GM19468 (cell line): Measurements from ENCODE around the gene C21orf91.

Experiments
- ATAC-seq: cut with Tn5 transposase; IDR thresholded peaks from one replicate; pipeline ENCODE4 v1.9.1; 2021; ENCODE audit warnings: mild to moderate bottlenecking, moderate library complexity, moderate number of reproducible peaks; ENCODE audit not compliant: unreplicated experiment; ENCODE audit errors: extremely low read depth

The C21orf91 gene

DNA sequence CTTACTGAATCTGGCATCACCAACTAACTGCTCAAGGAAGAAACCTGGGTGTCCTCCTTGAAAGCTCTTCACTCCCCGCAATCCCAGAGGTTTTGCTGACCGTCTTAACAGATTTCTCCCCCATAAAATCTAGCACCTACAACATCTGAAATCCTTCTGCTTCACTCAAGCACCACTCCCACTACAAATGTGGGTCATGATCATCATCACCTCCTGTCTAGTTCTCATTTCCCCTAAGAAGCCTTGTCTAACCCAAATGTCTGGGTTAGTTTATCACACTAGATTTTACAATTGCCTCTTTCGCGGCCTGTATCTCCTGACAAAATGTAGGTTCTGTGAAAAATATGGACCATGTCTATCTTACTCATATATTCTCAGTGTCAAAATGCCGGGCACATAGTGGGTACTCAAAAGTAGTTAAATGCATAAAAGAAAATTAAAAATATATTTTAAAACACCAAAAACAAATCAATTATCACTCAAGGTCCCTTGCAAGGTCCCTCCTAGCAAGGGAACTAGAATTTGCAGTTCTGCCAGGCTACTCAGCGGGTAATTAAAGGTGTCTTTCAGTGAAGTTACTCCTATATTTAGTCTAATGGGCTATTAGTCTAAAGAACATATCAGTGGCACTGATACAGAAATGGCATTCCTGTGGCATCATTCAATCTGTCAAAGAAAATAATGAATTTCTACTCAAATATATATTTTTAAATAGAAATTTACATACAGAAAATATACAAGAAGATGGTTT lies 19.6 kb downstream of the C21orf91 start:
- ATAC-seq, result no peak

DNA sequence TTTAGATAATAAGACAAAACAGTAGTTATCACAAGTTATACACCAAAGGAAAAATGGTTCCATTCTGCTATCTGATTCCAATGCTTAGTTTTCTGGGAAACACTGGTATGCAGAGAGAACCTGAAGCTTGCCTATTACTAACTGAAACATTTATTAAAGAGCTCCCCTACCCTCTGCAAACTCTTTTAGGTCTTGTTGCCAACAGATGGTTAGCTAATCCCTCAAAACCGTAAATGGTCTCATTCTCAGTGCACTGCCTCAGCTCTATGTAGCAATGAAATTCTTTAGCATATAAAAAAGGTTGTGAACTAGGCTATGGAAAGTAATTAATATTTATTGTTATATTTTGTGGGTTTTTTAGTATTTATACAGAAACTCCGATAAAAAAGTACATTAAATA lies 20.4 kb downstream of the C21orf91 start:
- no peak for ATAC-seq

DNA sequence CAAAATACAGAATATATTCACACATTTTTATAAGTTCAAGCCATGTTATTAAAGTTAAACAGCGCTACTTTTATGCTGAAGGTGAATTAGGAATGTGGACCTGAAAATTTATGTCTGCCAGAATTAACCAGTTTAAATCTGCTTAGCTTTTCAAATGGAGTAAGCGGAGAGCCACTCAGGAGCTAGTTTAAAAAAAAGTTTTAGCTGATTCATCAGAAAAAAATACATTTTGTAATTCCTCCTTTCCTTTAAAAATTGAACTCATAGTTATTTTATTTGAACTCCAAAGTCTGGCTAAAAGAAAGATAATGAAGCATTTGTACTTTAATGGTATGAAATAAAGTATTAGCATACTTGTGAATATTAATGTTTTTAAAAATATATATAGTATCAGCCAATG lies 21.2 kb downstream of the C21orf91 start:
- no peak for ATAC-seq

DNA sequence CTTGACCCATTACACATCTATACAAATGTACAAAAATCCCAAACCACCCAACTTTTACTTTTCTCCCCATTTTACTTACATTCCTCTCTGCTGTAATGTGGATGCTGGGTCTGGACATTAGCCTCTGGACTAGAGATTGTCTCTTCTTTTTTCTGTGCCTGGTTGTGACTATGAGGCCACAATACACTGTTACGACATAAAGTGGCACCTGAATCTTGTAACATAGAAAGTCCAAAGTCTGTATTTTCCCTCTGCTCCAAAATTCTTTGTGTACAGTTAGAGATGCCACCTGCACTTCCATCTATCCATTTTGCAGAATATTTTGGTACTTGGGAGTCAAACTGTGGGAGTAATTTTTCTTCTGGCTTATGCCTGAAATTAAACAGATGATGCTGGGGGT lies 22.7 kb downstream of the C21orf91 start:
- ATAC-seq, result no peak

DNA sequence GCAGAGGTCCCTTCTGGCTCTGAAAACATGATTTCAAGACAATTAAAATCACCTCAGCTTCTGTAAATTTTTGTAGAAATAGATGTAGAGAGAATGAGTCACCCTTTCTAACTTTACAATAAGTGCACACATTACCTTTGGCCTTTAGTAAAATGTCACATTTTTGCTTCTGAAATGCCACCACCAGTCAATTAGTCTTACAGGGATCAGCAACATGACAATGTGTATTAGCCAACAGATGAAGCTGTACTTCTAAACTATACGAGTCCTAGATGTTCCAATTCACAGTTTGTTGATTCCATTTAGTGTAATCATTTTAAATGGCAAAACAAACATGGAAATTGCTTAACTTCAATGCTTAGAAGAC lies 23.1 kb downstream of the C21orf91 start:
- no peak for ATAC-seq

DNA sequence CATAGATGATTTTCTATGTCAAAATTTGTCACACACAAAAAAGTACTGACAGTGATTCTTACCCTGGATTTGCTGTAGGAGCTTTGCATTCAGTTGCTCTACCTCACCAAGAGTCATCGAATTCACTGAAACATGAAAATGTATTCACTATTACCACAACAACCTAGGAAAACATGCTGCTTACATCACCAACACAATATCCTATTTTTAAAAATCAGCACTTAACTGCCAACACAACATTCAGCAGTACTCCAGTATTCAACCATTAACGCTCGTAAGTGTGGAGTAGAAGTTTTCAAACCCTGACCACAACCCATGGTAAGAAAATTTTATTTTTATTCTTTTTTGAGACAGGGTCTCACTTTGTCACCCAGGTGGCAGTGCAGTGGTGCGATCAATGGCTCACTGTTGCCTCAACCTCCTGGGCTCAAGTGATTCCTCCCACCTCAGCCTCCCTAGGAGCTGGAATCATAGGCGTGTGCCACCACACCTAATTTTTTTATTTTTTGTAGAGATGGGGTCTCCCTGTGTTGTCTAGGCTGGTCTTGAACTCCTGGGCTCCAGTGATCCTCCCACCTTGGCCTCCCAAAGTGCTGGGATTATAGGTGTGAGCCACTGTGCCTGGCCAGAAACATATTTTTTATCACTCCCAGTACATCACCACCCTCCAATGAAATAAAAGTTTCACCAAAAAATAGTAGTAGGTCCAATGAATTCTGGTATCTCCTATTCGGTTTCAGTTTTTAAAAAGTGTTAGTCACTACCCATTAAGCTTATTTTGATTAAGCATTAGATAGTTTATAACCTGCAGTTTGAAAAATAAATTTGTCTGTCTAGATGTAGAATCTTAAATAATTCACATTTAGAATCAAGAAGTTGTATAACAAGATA lies 23.8 kb downstream of the C21orf91 start:
- ATAC-seq, result no peak

DNA sequence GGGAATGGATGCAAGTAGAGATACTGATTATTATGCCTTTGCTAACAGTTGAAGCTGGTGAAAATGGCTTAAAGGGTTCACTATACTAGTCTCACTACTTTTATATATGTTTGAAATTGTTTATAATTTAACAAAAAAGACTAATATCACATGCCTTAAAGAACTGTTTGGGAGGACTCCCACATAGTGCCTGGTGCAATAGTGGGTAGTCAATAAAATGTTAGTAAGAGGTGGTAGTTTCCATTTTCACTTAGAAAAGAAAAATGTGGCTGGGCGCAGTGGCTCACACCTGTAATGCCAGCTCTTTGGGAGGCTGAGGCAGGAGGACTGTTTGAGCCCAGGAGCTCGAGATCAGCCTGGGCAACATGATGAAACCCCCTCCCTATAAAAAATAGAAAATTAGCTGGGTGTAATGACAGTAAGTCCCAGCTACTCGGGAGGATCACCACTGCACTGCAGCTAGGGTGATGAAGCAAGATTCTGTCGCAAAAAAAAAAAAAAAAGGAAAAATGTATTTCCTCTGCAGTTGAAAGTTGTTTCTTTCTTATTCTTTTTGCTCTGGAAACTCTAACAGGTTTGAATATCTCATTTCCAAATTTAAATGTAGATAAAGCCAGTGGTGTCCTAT lies 24.5 kb downstream of the C21orf91 start:
- ATAC-seq, result no peak

DNA sequence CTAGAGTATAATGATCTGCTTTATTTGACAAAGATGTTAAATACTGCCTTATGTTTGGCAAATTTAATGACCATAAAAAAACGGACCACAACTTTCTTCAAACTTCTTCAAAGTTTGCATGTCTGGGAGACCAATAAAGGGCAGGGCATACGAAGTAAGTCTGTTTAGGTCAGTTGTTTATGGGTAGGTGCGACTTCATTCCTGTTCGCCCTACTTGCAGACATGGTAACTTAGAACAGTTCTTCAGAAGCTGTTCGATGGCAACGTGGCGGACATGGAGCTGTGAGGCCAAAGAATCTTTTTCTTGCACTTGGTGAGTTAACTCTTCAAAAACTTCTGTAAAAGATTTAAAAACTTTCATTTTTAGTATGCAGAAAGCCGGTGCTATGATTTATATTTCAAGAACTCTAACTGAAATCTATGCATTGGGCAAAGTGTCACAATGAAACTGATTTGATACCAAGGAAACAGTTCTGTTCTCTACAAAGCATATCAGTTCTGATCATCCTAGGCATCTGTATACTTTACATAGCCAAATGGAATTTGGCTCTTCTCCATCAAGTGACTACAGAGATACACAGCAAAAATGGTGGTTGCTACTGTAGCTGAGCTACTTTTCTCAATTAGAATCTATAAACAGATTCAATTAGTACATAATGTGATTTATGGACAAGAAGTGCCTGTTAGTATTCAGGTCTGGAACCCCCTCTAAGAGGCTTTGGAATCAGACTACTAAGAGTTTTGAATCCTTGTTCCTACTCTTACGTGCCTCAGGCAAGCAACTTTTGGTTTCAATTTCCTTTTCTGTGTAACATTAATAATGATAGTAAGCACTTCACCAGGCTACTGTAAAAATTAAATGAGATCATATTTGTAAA lies 25.7 kb downstream of the C21orf91 start:
- ATAC-seq, result peak; percentile 50

DNA sequence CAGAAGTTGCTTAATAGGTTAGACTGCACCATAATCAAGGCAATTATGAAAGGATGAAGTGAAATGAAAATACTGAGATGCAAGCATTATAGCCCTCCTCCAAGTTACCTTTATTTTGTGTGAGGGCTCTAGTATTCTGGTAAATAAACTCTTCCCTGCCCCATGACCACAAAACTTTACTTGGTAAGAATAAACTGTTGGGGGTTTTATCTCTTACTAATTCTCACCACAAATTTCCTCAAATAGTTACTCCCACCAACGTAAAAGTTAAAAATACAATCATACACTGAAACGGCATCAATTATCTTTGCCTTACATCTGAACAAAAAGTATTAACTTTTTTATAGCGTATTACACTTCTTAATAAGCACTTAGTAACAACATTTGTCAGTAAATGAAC lies 29.5 kb downstream of the C21orf91 start:
- ATAC-seq, result no peak

DNA sequence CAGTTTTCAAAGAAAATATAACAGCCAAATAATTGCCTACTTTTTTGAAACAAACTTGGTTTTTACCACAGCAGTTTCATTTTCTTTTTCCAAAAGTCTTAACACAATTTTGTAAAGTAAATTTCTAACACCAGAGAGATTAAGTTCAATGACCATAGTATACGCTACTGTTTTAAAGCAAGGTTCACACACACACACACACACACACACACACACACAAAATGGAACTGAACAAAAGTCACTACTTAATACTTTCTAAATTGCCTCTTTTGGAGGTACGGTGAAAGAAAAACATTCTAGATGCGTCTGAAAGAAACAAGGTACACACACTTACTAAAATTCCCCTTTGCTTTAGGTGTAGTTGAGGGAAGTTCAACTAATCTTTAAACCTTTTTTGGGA lies 30.1 kb downstream of the C21orf91 start:
- no peak for ATAC-seq

DNA sequence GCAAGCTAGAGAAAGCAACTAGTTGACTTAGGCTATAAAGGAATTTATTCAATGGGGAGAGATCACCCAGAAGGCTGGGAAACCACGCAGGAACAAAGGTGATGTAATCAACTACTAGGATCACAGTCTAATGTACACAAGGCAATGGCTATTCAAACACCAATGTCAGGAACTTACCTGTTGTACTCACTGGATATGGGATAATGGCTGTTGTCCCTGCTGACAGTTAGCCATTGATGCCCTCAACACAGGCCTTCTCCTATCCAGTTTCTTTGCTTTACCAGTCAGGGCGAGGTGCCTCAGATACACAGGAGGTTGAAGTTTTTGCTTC lies 32.3 kb downstream of the C21orf91 start:
- no peak for ATAC-seq

DNA sequence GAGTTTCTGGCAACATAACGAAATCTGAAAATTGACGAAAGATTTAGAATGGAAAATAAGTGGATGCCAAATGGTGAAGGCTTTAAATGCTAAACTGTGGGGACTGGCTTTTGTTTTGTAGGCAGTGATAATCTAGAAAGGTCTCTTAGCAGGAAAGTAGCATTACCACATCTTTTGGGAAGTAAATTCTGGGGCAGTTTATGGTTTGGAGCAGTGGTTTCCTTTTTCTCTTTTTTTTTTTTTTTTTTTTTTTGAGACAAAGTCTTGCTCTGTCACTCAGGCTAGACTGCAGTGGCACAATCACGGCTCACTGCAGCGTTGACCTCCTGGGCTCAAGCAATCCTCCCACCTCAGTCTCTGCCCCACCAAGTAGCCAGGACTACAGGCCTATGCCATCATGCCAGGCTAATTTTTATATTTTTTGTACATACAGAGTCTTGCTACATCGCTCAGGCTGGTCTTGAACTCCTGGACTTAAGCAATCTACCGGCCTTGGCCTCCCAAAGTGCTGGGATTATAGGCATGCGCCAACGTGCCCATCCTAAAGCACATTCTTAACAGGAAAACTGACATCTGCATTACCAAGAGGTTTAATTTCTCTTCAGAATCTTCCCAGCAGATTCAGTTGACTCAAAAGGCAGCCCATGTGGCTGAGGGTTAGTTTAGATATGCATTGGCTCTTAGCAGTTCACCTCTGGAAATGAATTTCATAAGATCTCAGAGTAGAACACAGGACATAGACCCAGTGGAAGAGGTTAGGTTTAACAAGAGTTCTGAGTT lies 32.9 kb downstream of the C21orf91 start:
- ATAC-seq, result no peak

DNA sequence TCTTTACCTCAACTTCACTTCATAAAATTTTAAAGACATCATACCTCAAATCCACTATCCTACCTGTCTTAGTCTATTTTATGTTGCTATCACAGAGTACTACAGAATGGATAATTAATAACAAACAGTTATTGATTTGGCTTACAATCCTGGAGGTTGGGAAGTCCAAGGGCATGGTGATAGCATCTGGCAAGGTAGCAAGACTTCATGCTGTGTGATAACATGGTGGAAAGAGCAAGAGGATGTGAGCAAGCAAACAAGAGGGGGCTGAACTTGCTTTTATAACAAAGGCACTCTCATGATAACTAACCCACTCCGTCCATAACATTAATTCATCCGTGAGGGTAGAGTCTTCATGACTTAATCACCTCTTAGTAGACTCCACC lies 33.8 kb downstream of the C21orf91 start:
- no peak for ATAC-seq

DNA sequence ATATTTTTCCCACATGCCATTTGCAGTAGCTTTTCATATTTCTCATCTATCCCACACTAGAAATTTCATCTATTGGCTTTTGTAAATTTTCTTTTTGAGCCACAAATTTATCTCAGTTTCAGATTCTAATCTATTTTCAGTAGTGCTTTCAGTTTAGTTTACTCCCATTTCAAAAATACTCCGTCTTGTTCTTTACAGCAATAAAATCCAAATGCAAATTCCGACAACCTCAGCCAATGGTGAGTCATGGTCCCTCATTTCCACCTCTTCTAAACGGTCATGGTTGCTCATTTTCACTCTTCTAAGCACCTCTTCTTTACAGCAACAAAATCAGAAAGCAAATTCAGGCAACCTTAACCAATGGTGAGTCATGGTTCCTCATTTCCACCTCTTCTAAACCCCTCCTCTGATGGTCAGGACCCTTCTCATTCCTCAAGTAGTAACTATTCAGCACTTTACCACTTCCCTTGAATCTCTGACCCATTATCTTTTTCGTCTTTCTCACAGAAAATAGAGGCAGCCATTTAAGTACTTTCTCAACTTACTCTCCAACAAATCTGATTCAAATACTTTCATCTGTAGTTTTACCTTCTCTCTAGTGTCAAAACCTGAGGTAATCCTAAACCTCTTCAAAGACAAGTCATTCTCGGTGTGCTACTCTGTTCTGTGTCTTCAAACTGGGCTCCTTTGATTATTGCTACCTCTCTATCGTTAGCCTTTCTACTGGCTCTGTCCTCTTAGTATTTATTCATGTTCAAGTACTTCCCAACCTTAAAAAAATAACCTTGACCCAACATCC lies 34.4 kb downstream of the C21orf91 start:
- ATAC-seq, result peak; percentile 50

DNA sequence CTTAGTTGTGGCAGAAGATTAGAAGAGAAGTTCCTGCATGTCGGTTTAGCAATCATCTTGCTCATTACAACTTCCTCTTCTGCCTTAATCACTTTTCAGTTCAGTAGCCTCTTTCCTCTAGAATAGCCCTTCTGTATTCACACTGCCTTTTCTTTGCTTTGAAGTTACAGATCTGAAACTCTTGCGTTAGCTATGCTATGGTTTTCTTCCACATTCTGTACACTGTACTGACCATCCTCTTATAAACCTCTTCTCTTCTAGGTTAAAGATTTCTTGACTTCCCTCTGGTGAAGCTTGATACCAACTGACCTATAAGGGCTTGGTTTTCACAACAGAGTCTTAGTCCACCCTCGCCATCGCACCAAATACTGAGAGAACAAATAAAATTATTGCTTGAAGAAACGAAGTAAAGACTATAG lies 35.0 kb downstream of the C21orf91 start:
- ATAC-seq, result peak; percentile 34

DNA sequence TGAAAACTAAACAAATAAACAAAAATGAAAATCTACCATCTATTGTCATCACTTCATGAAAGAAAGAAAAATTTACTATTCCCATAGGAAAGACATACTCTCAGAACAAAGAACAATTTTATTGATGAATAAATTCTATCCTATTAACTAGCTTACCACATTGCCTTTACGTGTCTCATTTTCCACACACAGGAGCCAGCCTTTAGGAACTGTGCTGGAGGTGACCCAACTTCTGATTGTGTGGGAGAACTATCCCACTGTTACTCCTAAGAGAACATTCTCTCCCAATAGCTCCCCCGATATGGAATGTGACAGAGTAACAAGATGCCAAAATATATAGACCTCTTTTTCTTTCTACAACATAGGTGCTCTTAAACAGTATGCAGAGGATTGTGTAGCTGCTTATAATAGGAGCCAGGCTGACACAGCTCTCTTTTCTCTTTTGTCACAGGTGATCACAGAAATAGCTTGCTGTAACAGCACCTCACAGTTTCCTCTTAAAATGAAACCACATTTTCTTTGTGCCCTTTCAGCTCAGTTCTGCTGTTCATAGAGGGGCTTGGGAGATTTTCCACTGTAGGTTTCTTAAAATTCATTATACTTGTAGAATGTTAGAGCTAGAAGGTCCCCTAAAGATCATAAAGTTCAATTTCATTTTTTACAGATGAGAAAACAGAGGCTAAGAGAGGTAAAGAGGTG lies 35.5 kb downstream of the C21orf91 start:
- ATAC-seq, result peak; percentile 13

DNA sequence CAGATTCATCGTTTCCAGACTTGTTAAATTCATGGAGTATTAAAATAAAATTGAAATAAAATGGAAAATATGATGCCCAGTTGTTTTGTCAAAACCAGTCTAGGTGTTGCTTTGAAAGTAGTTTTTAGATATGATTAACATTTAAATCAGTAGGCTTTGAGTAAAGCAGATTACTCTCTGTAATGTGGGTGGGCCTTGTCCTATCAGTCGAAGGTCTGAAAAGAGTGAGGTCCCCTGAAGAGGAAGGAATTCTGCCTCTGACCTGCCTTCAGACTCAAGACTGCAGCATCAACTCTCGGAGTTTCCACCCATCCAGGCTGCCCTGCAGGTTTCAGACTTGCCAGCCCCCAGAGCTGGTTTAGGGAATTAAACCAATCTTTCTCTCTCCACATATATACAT lies 36.2 kb downstream of the C21orf91 start:
- no peak for ATAC-seq

DNA sequence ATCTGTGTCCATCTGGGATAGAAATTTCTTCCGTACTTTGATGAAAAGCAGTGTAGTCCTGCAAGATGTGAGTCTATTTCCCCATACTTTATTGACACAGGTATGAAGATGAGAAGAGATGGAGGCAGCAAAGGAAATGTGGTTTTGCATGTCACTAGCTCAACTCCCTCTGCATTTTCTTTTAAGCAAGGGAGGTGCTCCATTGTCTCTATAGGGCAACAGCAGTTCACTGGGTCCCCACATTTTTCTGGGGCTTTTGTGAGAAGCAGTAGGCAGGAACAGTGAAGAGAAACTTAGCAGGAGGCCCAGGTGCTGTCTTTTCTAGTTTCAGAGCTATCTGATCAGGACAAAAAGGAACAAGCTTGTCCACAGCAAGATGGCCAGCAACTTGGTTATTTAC lies 37.1 kb downstream of the C21orf91 start:
- no peak for ATAC-seq
